Ramos (cell line): ENCODE measurements around the gene BAIAP3.

Source experiments
- in situ Hi-C: fragments of 300-500 bp; cut with MboI; formaldehyde crosslinking; loops from one replicate; pipeline ENCODE4 v1.14.3; 2022; ENCODE audit warnings: low sequenced_read_pairs; ENCODE audit not compliant: unreplicated experiment

BAIAP3 gene

GRCh38 chr16:1299012-1299867 is 34.2 kb upstream of the BAIAP3 start:
- in situ Hi-C loops, result no loop called here

- in situ Hi-C loops, result no loop called here
These were observed 33.6 kb upstream of the BAIAP3 start for GRCh38 chr16:1299868-1300203.

GRCh38 chr16:1300664-1301476 is 32.6 kb upstream of the BAIAP3 start:
- in situ Hi-C loops, result no loop called here

- in situ Hi-C loops, result no loop called here
These were observed 31.9 kb upstream of the BAIAP3 start for GRCh38 chr16:1301562-1301961.

GRCh38 chr16:1305823-1306222 is 27.6 kb upstream of the BAIAP3 start:
- in situ Hi-C loops, result no loop called here

- in situ Hi-C loops, result no loop called here
These were observed 27.1 kb upstream of the BAIAP3 start for GRCh38 chr16:1306334-1306733.

GRCh38 chr16:1308036-1308976 is 25.1 kb upstream of the BAIAP3 start:
- in situ Hi-C loops, result no loop called here

- in situ Hi-C loops, result no loop called here
These were observed 24.2 kb upstream of the BAIAP3 start, which contains the start of gene UBE2I for GRCh38 chr16:1308977-1309885. Gene UBE2I, plus strand, starts transcription at chr16:1309636. Its CDS starts 4,395 bp downstream, at chr16:1314031.

- in situ Hi-C loops, result no loop called here
These were observed 23.3 kb upstream of the BAIAP3 start for GRCh38 chr16:1309888-1310831.

- in situ Hi-C loops, result no loop called here
These were observed 22.6 kb upstream of the BAIAP3 start for GRCh38 chr16:1310832-1311200.

- in situ Hi-C loops, result no loop called here
These were observed 22.2 kb upstream of the BAIAP3 start for GRCh38 chr16:1311212-1311737.

GRCh38 chr16:1311738-1312466 is 21.5 kb upstream of the BAIAP3 start:
- in situ Hi-C loops, result no loop called here

- in situ Hi-C loops, result no loop called here
These were observed 21.0 kb upstream of the BAIAP3 start for GRCh38 chr16:1312467-1312816.

- in situ Hi-C loops, result no loop called here
These were observed 20.5 kb upstream of the BAIAP3 start for GRCh38 chr16:1312903-1313302.

- in situ Hi-C loops, result no loop called here
These were observed 19.6 kb upstream of the BAIAP3 start for GRCh38 chr16:1313721-1314369.

GRCh38 chr16:1314399-1315068 is 18.9 kb upstream of the BAIAP3 start:
- in situ Hi-C loops, result no loop called here
